ENCODE data around the gene FAM53C. TPM values are rescaled to one million over a fixed set of nuclear protein-coding genes. Genes with fewer than 3 reads are reported as not detected.
A peak's percentile ranks its signal among the peaks of the same experiment; 100 is the strongest.
"Not testable (repeated sequence)": the region's sequence is repeated elsewhere in the genome, so short reads cannot be mapped to it uniquely, and the experiment has no call there.

FAM53C gene
- total RNA-seq, 1 experiment from 2014 or later = 33.3 TPM

GRCh38 chr5:138386290-138386689 lies 48.2 kb downstream of the FAM53C start:
- H3K36me3 ChIP-seq (ENCODE audit: control insufficient read depth, insufficient read depth, low read length) = peaks cover 2% of the 10 kb centered on the region; the same call in 1 of the 2 replicates
- H3K4me3 Mint-ChIP-seq (ENCODE audit: unreplicated experiment) = no peak overlapping the region
- DNase-seq = peak in 1 of 2 experiments; percentile 21
- ChIA-PET POLR2A (interaction anchor here (0.6 kb wide), 1 partner anchor 48 kb away, joined by 4 read pairs; the partner anchor contains the start of gene FAM53C), CTCF (no interaction called here)
- H3K27me3 Mint-ChIP-seq (ENCODE audit: insufficient read depth, unreplicated experiment) = no peaks in the 10 kb centered on the region
- intact Hi-C loops (cut with micrococcal nuclease; ENCODE audit: unreplicated experiment) = no loop called here
- no peak for TF ChIP-seq CTCF (IDR thresholded peaks at IDR 0.05; ENCODE audit: insufficient read depth in 1 of 2, low read depth in 1 of 2, low read length in 1 of 2, severe bottlenecking in 1 of 2, unreplicated experiment in 1 of 2)
- H3K4me1 Mint-ChIP-seq (ENCODE audit: low read depth, unreplicated experiment) = no peaks in the 10 kb centered on the region
- H3K9me3 Mint-ChIP-seq (ENCODE audit: unreplicated experiment) = no peaks in the 10 kb centered on the region
- no peaks in the 10 kb centered on the region for H3K9me3 ChIP-seq
- BruUV-seq (replicated peaks) = no TSS peak
- H3K27ac Mint-ChIP-seq (ENCODE audit: unreplicated experiment) = no peak overlapping the region
- no peaks in the 10 kb centered on the region for H3K4me1 ChIP-seq
- peaks cover 70% of the 10 kb centered on the region for H3K36me3 Mint-ChIP-seq (ENCODE audit: insufficient read depth, unreplicated experiment)
- H3K4me3 ChIP-seq (ENCODE audit: low read depth, low read length) = no peak overlapping the region
- H3K27me3 ChIP-seq (replicated peaks; ENCODE audit: control insufficient read depth, insufficient read depth, low read length) = no peaks in the 10 kb centered on the region

GRCh38 chr5:138389332-138389731 lies 51.3 kb downstream of the FAM53C start:
- POLR2A ChIA-PET = no interaction called here
- Mint-ChIP-seq H3K9me3 (ENCODE audit: unreplicated experiment) (no peaks in the 10 kb centered on the region), H3K27ac (ENCODE audit: unreplicated experiment) (no peak overlapping the region), H3K27me3 (ENCODE audit: insufficient read depth, unreplicated experiment) (no peaks in the 10 kb centered on the region), H3K36me3 (ENCODE audit: insufficient read depth, unreplicated experiment) (peaks cover 57% of the 10 kb centered on the region), H3K4me1 (ENCODE audit: low read depth, unreplicated experiment) (no peaks in the 10 kb centered on the region), H3K4me3 (ENCODE audit: unreplicated experiment) (no peak overlapping the region)
- no peak for TF ChIP-seq CTCF (IDR thresholded peaks at IDR 0.05; ENCODE audit: insufficient read depth in 1 of 2, low read depth in 1 of 2, low read length in 1 of 2, severe bottlenecking in 1 of 2, unreplicated experiment in 1 of 2)
- intact Hi-C loops (cut with micrococcal nuclease; ENCODE audit: unreplicated experiment) = no loop called here
- H3K9me3 ChIP-seq = no peaks in the 10 kb centered on the region
- no peak for DNase-seq
- H3K36me3 ChIP-seq (ENCODE audit: control insufficient read depth, insufficient read depth, low read length) = peaks cover 3% of the 10 kb centered on the region
- H3K27me3 ChIP-seq (replicated peaks; ENCODE audit: control insufficient read depth, insufficient read depth, low read length) = no peaks in the 10 kb centered on the region
- BruUV-seq (replicated peaks) = no TSS peak
- no peak overlapping the region for H3K4me3 ChIP-seq (ENCODE audit: low read depth, low read length)
- H3K4me1 ChIP-seq = no peaks in the 10 kb centered on the region
- CTCF ChIA-PET = no interaction called here

- H3K4me1 ChIP-seq; H3K4me3 ChIP-seq (ENCODE audit: low read depth, low read length); H3K27me3 ChIP-seq (replicated peaks; ENCODE audit: control insufficient read depth, insufficient read depth, low read length); H3K9me3 Mint-ChIP-seq (ENCODE audit: unreplicated experiment); BruUV-seq (replicated peaks); DNase-seq; H3K27ac Mint-ChIP-seq (ENCODE audit: unreplicated experiment); H3K4me1 Mint-ChIP-seq (ENCODE audit: low read depth, unreplicated experiment); H3K27me3 Mint-ChIP-seq (ENCODE audit: insufficient read depth, unreplicated experiment); H3K9me3 ChIP-seq; POLR2A ChIA-PET; H3K36me3 ChIP-seq (ENCODE audit: control insufficient read depth, insufficient read depth, low read length); CTCF ChIA-PET; H3K4me3 Mint-ChIP-seq (ENCODE audit: unreplicated experiment); intact Hi-C loops (cut with micrococcal nuclease; ENCODE audit: unreplicated experiment): not testable (repeated sequence)
- H3K36me3 Mint-ChIP-seq (ENCODE audit: insufficient read depth, unreplicated experiment) = peaks cover 57% of the 10 kb centered on the region
These were observed 51.8 kb downstream of the FAM53C start for GRCh38 chr5:138389911-138390310.

- TF ChIP-seq CTCF (IDR thresholded peaks at IDR 0.05; ENCODE audit: insufficient read depth in 1 of 2, low read depth in 1 of 2, low read length in 1 of 2, severe bottlenecking in 1 of 2, unreplicated experiment in 1 of 2) = no peak
- Histone ChIP-seq H3K36me3 (ENCODE audit: control insufficient read depth, insufficient read depth, low read length) (peaks cover 3% of the 10 kb centered on the region), H3K27me3 (replicated peaks; ENCODE audit: control insufficient read depth, insufficient read depth, low read length) (no peaks in the 10 kb centered on the region), H3K4me3 (ENCODE audit: low read depth, low read length) (no peak overlapping the region), H3K4me1 (no peaks in the 10 kb centered on the region), H3K9me3 (no peaks in the 10 kb centered on the region)
- Mint-ChIP-seq H3K9me3 (ENCODE audit: unreplicated experiment) (no peaks in the 10 kb centered on the region), H3K36me3 (ENCODE audit: insufficient read depth, unreplicated experiment) (peaks cover 52% of the 10 kb centered on the region), H3K4me1 (ENCODE audit: low read depth, unreplicated experiment) (no peaks in the 10 kb centered on the region), H3K27ac (ENCODE audit: unreplicated experiment) (no peak overlapping the region), H3K27me3 (ENCODE audit: insufficient read depth, unreplicated experiment) (no peaks in the 10 kb centered on the region), H3K4me3 (ENCODE audit: unreplicated experiment) (no peak overlapping the region)
- no peak for DNase-seq
- POLR2A ChIA-PET = no interaction called here
- CTCF ChIA-PET = no interaction called here
- BruUV-seq (replicated peaks) = no TSS peak
- intact Hi-C loops (cut with micrococcal nuclease; ENCODE audit: unreplicated experiment) = no loop called here
These were observed 53.9 kb downstream of the FAM53C start for GRCh38 chr5:138391859-138392386.

Measured in Caco-2 (cell line).